Neuronal stem cell (in vitro differentiated cells): ENCODE measurements around the gene MBP.

Experiments
- DNase-seq: peaks from one replicate; pipeline ENCODE4 v3.0.0-alpha.2; 2013; ENCODE audit warnings: low spot score
- H2AFZ ChIP-seq: one replicate; pipeline ENCODE4 v1.6.1; 2013; ENCODE audit warnings: mild to moderate bottlenecking, low read length, inconsistent platforms
- H2AK5ac ChIP-seq: 2 replicates; pipeline ENCODE4 v1.6.1; 2013; ENCODE audit warnings: low read depth, mild to moderate bottlenecking, inconsistent platforms, low read length, moderate library complexity, mixed read lengths
- H2BK120ac ChIP-seq: 2 replicates; pipeline ENCODE4 v1.6.1; 2013; ENCODE audit warnings: low read depth, mild to moderate bottlenecking, inconsistent platforms, low read length, moderate library complexity, mixed read lengths
- H2BK12ac ChIP-seq: one replicate; pipeline ENCODE4 v1.6.1; 2013; ENCODE audit warnings: low read length, inconsistent platforms
- H2BK15ac ChIP-seq: 2 replicates; pipeline ENCODE4 v1.6.1; 2013; ENCODE audit warnings: mild to moderate bottlenecking, low read length, inconsistent platforms, mixed read lengths
- H2BK5ac ChIP-seq: one replicate; pipeline ENCODE4 v1.6.1; 2013; ENCODE audit warnings: inconsistent platforms, mild to moderate bottlenecking, low read length, moderate library complexity
- H3K14ac ChIP-seq: one replicate; pipeline ENCODE4 v1.6.1; 2013; ENCODE audit warnings: low read length, inconsistent platforms
- H3K18ac ChIP-seq: 2 replicates; pipeline ENCODE4 v1.6.1; 2013; ENCODE audit warnings: low read length, inconsistent platforms
- H3K23ac ChIP-seq: 2 replicates; pipeline ENCODE4 v1.6.1; 2013; ENCODE audit warnings: low read depth, mild to moderate bottlenecking, mixed read lengths, low read length, inconsistent platforms; ENCODE audit not compliant: poor library complexity
- H3K27ac ChIP-seq: replicated peaks from 3 replicates; pipeline ENCODE4 v1.5.1; 2013; ENCODE audit warnings: low read length, inconsistent platforms
- H3K27me3 ChIP-seq, 3 experiments: 2 replicates each; pipeline ENCODE4 v1.6.1; 2013; ENCODE audit warnings: low read length in 3 of 3, mild to moderate bottlenecking in 2 of 3, inconsistent platforms in 1 of 3, low read depth in 1 of 3, mixed read lengths in 1 of 3, moderate library complexity in 1 of 3; ENCODE audit not compliant: control insufficient read depth in 3 of 3, insufficient read depth in 3 of 3
- H3K36me3 ChIP-seq, 2 donors: replicated peaks in 1 of 2; 2 replicates each; pipeline ENCODE4 v1.6.1; 2013; ENCODE audit warnings: low read length in 2 of 2; ENCODE audit not compliant: control insufficient read depth in 2 of 2, insufficient read depth in 2 of 2
- H3K4ac ChIP-seq: 2 replicates; pipeline ENCODE4 v1.6.1; 2013; ENCODE audit warnings: inconsistent platforms, mild to moderate bottlenecking, low read length, moderate library complexity
- H3K4me1 ChIP-seq, 2 donors: 1 replicate in 1 of 2; 2 replicates in 1 of 2; pipeline ENCODE4 v1.6.1; 2013; ENCODE audit warnings: low read length in 2 of 2, low read depth in 1 of 2; ENCODE audit not compliant: control insufficient read depth in 2 of 2, insufficient read depth in 1 of 2
- H3K4me2 ChIP-seq: one replicate; pipeline ENCODE4 v1.6.1; 2013; ENCODE audit warnings: mild to moderate bottlenecking, low read length, inconsistent platforms; ENCODE audit not compliant: insufficient read depth, poor library complexity, severe bottlenecking
- H3K4me3 ChIP-seq, 2 donors: 2 replicates each; pipeline ENCODE4 v1.5.1; 2013; ENCODE audit warnings: low read length in 2 of 2, mild to moderate bottlenecking in 2 of 2, inconsistent platforms in 1 of 2, moderate library complexity in 1 of 2
- H3K79me1 ChIP-seq: one replicate; pipeline ENCODE4 v1.6.1; 2013; ENCODE audit warnings: low read depth, mild to moderate bottlenecking, inconsistent platforms, low read length, moderate library complexity
- H3K9ac ChIP-seq: one replicate; pipeline ENCODE4 v1.6.1; 2013; ENCODE audit warnings: mild to moderate bottlenecking, low read depth, low read length, inconsistent platforms; ENCODE audit not compliant: poor library complexity
- H3K9me3 ChIP-seq, 2 donors: replicated peaks in 1 of 2; 2 replicates each; pipeline versions ENCODE3 to v1.6.1; 2013; ENCODE audit warnings: low read length in 2 of 2, mild to moderate bottlenecking in 2 of 2, inconsistent platforms in 1 of 2, low read depth in 1 of 2, mixed read lengths in 1 of 2, moderate library complexity in 1 of 2; ENCODE audit not compliant: control insufficient read depth in 2 of 2, insufficient read depth in 1 of 2
- H4K8ac ChIP-seq: one replicate; pipeline ENCODE4 v1.6.1; 2013; ENCODE audit warnings: low read depth, mild to moderate bottlenecking, inconsistent platforms, low read length, moderate library complexity
- H4K91ac ChIP-seq: one replicate; pipeline ENCODE4 v1.6.1; 2013; ENCODE audit warnings: low read length, low read depth, mild to moderate bottlenecking, inconsistent platforms; ENCODE audit not compliant: poor library complexity
- WGBS, 2 donors: extraction: QIAGEN DNeasy Blood & Tissue Kit; methylation state at CpG; one replicate each; pipeline ENCODE4 v1.1.7; 2013; ENCODE audit warnings: missing lambda C conversion rate in 2 of 2, mixed read lengths in 1 of 2; ENCODE audit not compliant: insufficient read length in 2 of 2, insufficient replicate concordance in 1 of 2; ENCODE audit errors: extremely low coverage in 2 of 2; 5-methylcytosine and 5-hydroxymethylcytosine counted together

The MBP gene

GRCh38 chr18:76974386-76974785 lies 158.2 kb downstream of the MBP start:
- Histone ChIP-seq H3K4ac (no peak overlapping the region), H2AFZ (no peak overlapping the region), H2BK15ac (no peak overlapping the region), H4K8ac (no peak overlapping the region), H3K4me3 (no peak overlapping the region), H2BK5ac (no peak overlapping the region), H3K79me1 (no peaks in the 10 kb centered on the region), H3K14ac (no peak overlapping the region), H2BK12ac (no peak overlapping the region), H2AK5ac (no peak overlapping the region), H3K18ac (no peak overlapping the region), H3K27ac (no peak overlapping the region), H3K4me1 (peaks cover 6 to 12% of the 10 kb centered on the region in 2 donors), H3K4me2 (no peak overlapping the region), H3K27me3 (peaks cover 0 to 2% (median 0%) of the 10 kb centered on the region in 3 experiments), H3K36me3 (peaks cover 0 to 10% of the 10 kb centered on the region in 2 donors), H2BK120ac (no peak overlapping the region), H3K9ac (no peak overlapping the region), H4K91ac (no peak overlapping the region), H3K9me3 (peaks cover 0 to 2% of the 10 kb centered on the region in 2 donors), H3K23ac (no peak overlapping the region)
- no CpG with 5 or more reads among the region's 5 CpGs for WGBS, 2 donors
- no peak for DNase-seq

GRCh38 chr18:76973520-76974266 lies 158.9 kb downstream of the MBP start:
- H3K27ac ChIP-seq = no peak overlapping the region

GRCh38 chr18:76972846-76973519 lies 159.6 kb downstream of the MBP start:
- Histone ChIP-seq H3K79me1 (no peaks in the 10 kb centered on the region), H2BK12ac (no peak overlapping the region), H3K18ac (no peak overlapping the region), H3K4me3 (no peak overlapping the region), H2BK120ac (no peak overlapping the region), H3K27ac (no peak overlapping the region), H3K9ac (no peak overlapping the region), H2AFZ (no peak overlapping the region), H4K8ac (no peak overlapping the region), H3K27me3 (peaks cover 0 to 2% (median 0%) of the 10 kb centered on the region in 3 experiments), H3K14ac (no peak overlapping the region), H3K36me3 (peaks cover 1 to 17% of the 10 kb centered on the region in 2 donors), H3K9me3 (peaks cover 0 to 2% of the 10 kb centered on the region in 2 donors), H2AK5ac (no peak overlapping the region), H3K4me1 (peaks cover 6 to 14% of the 10 kb centered on the region in 2 donors), H4K91ac (no peak overlapping the region), H3K4me2 (no peak overlapping the region), H2BK5ac (no peak overlapping the region), H3K23ac (no peak overlapping the region), H3K4ac (no peak overlapping the region), H2BK15ac (no peak overlapping the region)
- DNase-seq = no peak
- WGBS, 2 donors = no CpG with 5 or more reads among the region's 13 CpGs

More at GRCh38 chr18:76973520-76974266, 158.9 kb downstream of the MBP start:
- Histone ChIP-seq H3K4me2 (no peak overlapping the region), H4K91ac (no peak overlapping the region), H3K14ac (no peak overlapping the region), H2BK15ac (no peak overlapping the region), H3K4ac (no peak overlapping the region), H2BK12ac (no peak overlapping the region), H3K23ac (no peak overlapping the region), H2AK5ac (no peak overlapping the region), H3K9me3 (peaks cover 0 to 2% of the 10 kb centered on the region in 2 donors), H2BK5ac (no peak overlapping the region), H3K18ac (peak overlapping the region; percentile 4), H3K4me1 (peaks cover 6 to 12% of the 10 kb centered on the region in 2 donors), H3K9ac (no peak overlapping the region), H4K8ac (no peak overlapping the region), H3K27me3 (peaks cover 0 to 2% (median 0%) of the 10 kb centered on the region in 3 experiments), H3K79me1 (no peaks in the 10 kb centered on the region), H3K36me3 (peaks cover 1 to 17% of the 10 kb centered on the region in 2 donors), H2BK120ac (no peak overlapping the region), H2AFZ (no peak overlapping the region), H3K4me3 (no peak overlapping the region)
- no CpG with 5 or more reads among the region's 20 CpGs for WGBS, 2 donors
- DNase-seq = no peak

- no peak overlapping the region for H2AK5ac ChIP-seq
- H4K91ac ChIP-seq = peak overlapping the region; percentile 85
- no peak overlapping the region for H3K14ac ChIP-seq
- no peak overlapping the region for H2AFZ ChIP-seq
- DNase-seq = no peak
- no peak overlapping the region for H3K18ac ChIP-seq
- peaks cover 0 to 2% (median 0%) of the 10 kb centered on the region in 3 experiments for H3K27me3 ChIP-seq
- no peak overlapping the region for H3K4me2 ChIP-seq
- H3K4me1 ChIP-seq = peaks cover 6 to 16% of the 10 kb centered on the region in 2 donors
- WGBS, 2 donors = no CpG with 5 or more reads among the region's 6 CpGs
- no peak overlapping the region for H3K4me3 ChIP-seq
- peaks cover 1 to 17% of the 10 kb centered on the region in 2 donors for H3K36me3 ChIP-seq
- H2BK120ac ChIP-seq = no peak overlapping the region
- peaks cover 0 to 2% of the 10 kb centered on the region in 2 donors for H3K9me3 ChIP-seq
- no peak overlapping the region for H3K23ac ChIP-seq
- no peak overlapping the region for H3K9ac ChIP-seq
- H2BK15ac ChIP-seq = no peak overlapping the region
- no peak overlapping the region for H3K4ac ChIP-seq
- H4K8ac ChIP-seq = no peak overlapping the region
- no peak overlapping the region for H2BK5ac ChIP-seq
- no peak overlapping the region for H3K27ac ChIP-seq
- no peaks in the 10 kb centered on the region for H3K79me1 ChIP-seq
- no peak overlapping the region for H2BK12ac ChIP-seq
Measured at GRCh38 chr18:76972241-76972640, 160.3 kb downstream of the MBP start.
